Caki2 (cell line): ENCODE results near the gene ARHGEF35. TPM values are rescaled to one million over a fixed set of nuclear protein-coding genes. Genes with fewer than 3 reads are reported as not detected.
"Not testable (repeated sequence)": the region's sequence is repeated elsewhere in the genome, so short reads cannot be mapped to it uniquely, and the experiment has no call there.

Experiments
- DNase-seq: peaks from one replicate; pipeline ENCODE4 v3.0.0-alpha.2; 2015; ENCODE audit warnings: low read depth
- in situ Hi-C: cut with HindIII; loops from 2 replicates; pipeline ENCODE4 v1.10.0; 2016; ENCODE audit warnings: low sequenced_read_pairs, low pct_unique_long_range_greater_than_20kb, mixed read lengths
- total RNA-seq: library from RNA; depleted of rRNA; stranded (reverse); fragments of >200 nt; shearing (Covaris generic); gene quantifications from 2 replicates; pipeline ENCODE4 v1.2.3, GENCODE V29; 2014; ENCODE audit warnings: low replicate concordance; rRNA removed

ARHGEF35 gene
- total RNA-seq: 3.1 and 4.8 TPM in 2 replicates

- DNase-seq, in situ Hi-C loops: not testable (repeated sequence)
These were observed at the start of gene ARHGEF35 for GRCh38 chr7:144195212-144195872. TSS of gene ARHGEF35 (minus strand) at chr7:144195833. CDS start at chr7:144188383, 7,450 bp downstream.

- DNase-seq, in situ Hi-C loops: not testable (repeated sequence)
These were observed 49.7 kb upstream of the ARHGEF35 start for GRCh38 chr7:144245372-144245771.

GRCh38 chr7:144239365-144239764 lies 43.7 kb upstream of the ARHGEF35 start, which contains the start of gene OR2A42:
TSS of gene OR2A42 (minus strand) at chr7:144239605. CDS start at chr7:144232843, 6,762 bp downstream.
- DNase-seq, in situ Hi-C loops: not testable (repeated sequence)

- in situ Hi-C loops, DNase-seq: not testable (repeated sequence)
These were observed 43.0 kb upstream of the ARHGEF35 start for GRCh38 chr7:144238530-144239082.

- in situ Hi-C loops, DNase-seq: not testable (repeated sequence)
These were observed 37.4 kb upstream of the ARHGEF35 start for GRCh38 chr7:144233039-144233438.

GRCh38 chr7:144231027-144231426 lies 35.4 kb upstream of the ARHGEF35 start:
- DNase-seq, in situ Hi-C loops: not testable (repeated sequence)

GRCh38 chr7:144228810-144229209 lies 33.2 kb upstream of the ARHGEF35 start:
- DNase-seq, in situ Hi-C loops: not testable (repeated sequence)

- in situ Hi-C loops, DNase-seq: not testable (repeated sequence)
These were observed 31.2 kb upstream of the ARHGEF35 start for GRCh38 chr7:144226866-144227265.

- in situ Hi-C loops, DNase-seq: not testable (repeated sequence)
These were observed 28.0 kb upstream of the ARHGEF35 start for GRCh38 chr7:144223675-144224074.

GRCh38 chr7:144220531-144220930 lies 24.9 kb upstream of the ARHGEF35 start:
- in situ Hi-C loops, DNase-seq: not testable (repeated sequence)

- in situ Hi-C loops, DNase-seq: not testable (repeated sequence)
These were observed 23.5 kb upstream of the ARHGEF35 start for GRCh38 chr7:144219149-144219548.

GRCh38 chr7:144218581-144218980 lies 22.9 kb upstream of the ARHGEF35 start:
- DNase-seq, in situ Hi-C loops: not testable (repeated sequence)

GRCh38 chr7:144217200-144217599 lies 21.6 kb upstream of the ARHGEF35 start:
- not testable (repeated sequence) for DNase-seq

GRCh38 chr7:144205306-144205705 lies 9.7 kb upstream of the ARHGEF35 start:
- DNase-seq, in situ Hi-C loops: not testable (repeated sequence)

More at GRCh38 chr7:144217200-144217599, 21.6 kb upstream of the ARHGEF35 start:
- in situ Hi-C loops: not testable (repeated sequence)

GRCh38 chr7:144203086-144203485 lies 7.5 kb upstream of the ARHGEF35 start:
- in situ Hi-C loops, DNase-seq: not testable (repeated sequence)

GRCh38 chr7:144201978-144202377 lies 6.3 kb upstream of the ARHGEF35 start:
- in situ Hi-C loops: not testable (repeated sequence)

GRCh38 chr7:144198934-144199333 lies 3.3 kb upstream of the ARHGEF35 start:
- in situ Hi-C loops: not testable (repeated sequence)

More at GRCh38 chr7:144201978-144202377, 6.3 kb upstream of the ARHGEF35 start:
- DNase-seq: not testable (repeated sequence)

GRCh38 chr7:144194453-144194852 lies 1.2 kb downstream of the ARHGEF35 start:
- DNase-seq, in situ Hi-C loops: not testable (repeated sequence)

More at GRCh38 chr7:144198934-144199333, 3.3 kb upstream of the ARHGEF35 start:
- DNase-seq: not testable (repeated sequence)

GRCh38 chr7:144193782-144194181 lies 1.9 kb downstream of the ARHGEF35 start:
- DNase-seq, in situ Hi-C loops: not testable (repeated sequence)
